ENCODE measurements around the gene ADPGK.

ADPGK gene

GRCh38 chr15:72787526-72787925 is 4.0 kb upstream of the ADPGK start:
- no peak for FAIRE-seq

- FAIRE-seq, result no peak
These were observed 3.3 kb upstream of the ADPGK start for GRCh38 chr15:72786676-72787345.

- FAIRE-seq, result no peak
These were observed 2.7 kb upstream of the ADPGK start for GRCh38 chr15:72786242-72786641.

GRCh38 chr15:72785841-72786240 is 2.3 kb upstream of the ADPGK start:
- FAIRE-seq, result no peak

- no peak for FAIRE-seq
These were observed 1.9 kb upstream of the ADPGK start for GRCh38 chr15:72785432-72785831.

GRCh38 chr15:72784456-72784876 is 908 bp upstream of the ADPGK start:
- no peak for FAIRE-seq

GRCh38 chr15:72783004-72783639 is 436 bp downstream of the ADPGK start:
- no peak for FAIRE-seq

GRCh38 chr15:72782274-72783003 is 1.1 kb downstream of the ADPGK start:
- FAIRE-seq, result no peak

GRCh38 chr15:72781631-72782030 is 1.9 kb downstream of the ADPGK start:
- FAIRE-seq, result no peak

GRCh38 chr15:72778796-72779195 is 4.8 kb downstream of the ADPGK start:
- FAIRE-seq, result no peak

- no peak for FAIRE-seq
These were observed 8.7 kb downstream of the ADPGK start for GRCh38 chr15:72774696-72775383.

GRCh38 chr15:72771329-72771725 is 12.2 kb downstream of the ADPGK start:
- FAIRE-seq, result no peak

GRCh38 chr15:72770673-72771328 is 12.8 kb downstream of the ADPGK start:
- no peak for FAIRE-seq

- no peak for FAIRE-seq
These were observed 16.8 kb downstream of the ADPGK start for GRCh38 chr15:72766780-72767179.

GRCh38 chr15:72766025-72766424 is 17.5 kb downstream of the ADPGK start:
- no peak for FAIRE-seq

- FAIRE-seq, result no peak
These were observed 18.9 kb downstream of the ADPGK start for GRCh38 chr15:72764656-72765055.

- FAIRE-seq, result no peak
These were observed 22.8 kb downstream of the ADPGK start for GRCh38 chr15:72760590-72761260.

GRCh38 chr15:72758182-72758581 is 25.4 kb downstream of the ADPGK start:
- no peak for FAIRE-seq

GRCh38 chr15:72754096-72754495 is 29.5 kb downstream of the ADPGK start:
- no peak for FAIRE-seq

- no peak for FAIRE-seq
These were observed 31.7 kb downstream of the ADPGK start for GRCh38 chr15:72751751-72752455.

- no peak for FAIRE-seq
These were observed 33.9 kb downstream of the ADPGK start for GRCh38 chr15:72749700-72750099.

GRCh38 chr15:72740219-72740618 is 43.3 kb downstream of the ADPGK start:
- no peak for FAIRE-seq

All from A204.1 (cell line).